Psoas muscle (tissue), 8 donors: Measurements from ENCODE around the gene PLA2G6. TPM values are rescaled to one million over a fixed set of nuclear protein-coding genes. Genes with fewer than 3 reads are reported as not detected.

ENCODE experiments used
- ATAC-seq, 4 donors: fragments of 200-7000 bp; cut with Tn5 transposase; one replicate each; pipeline ENCODE4 v1.9.1; 2020; ENCODE audit warnings: moderate library complexity in 3 of 4, mild to moderate bottlenecking in 2 of 4
- DNase-seq, 2 donors: peaks; one replicate each; pipeline ENCODE4 v3.0.0-alpha.2; 2020
- H3K27ac ChIP-seq: fragments of 200-600 bp; one replicate; pipeline ENCODE4 v1.8.0; 2022
- H3K27me3 ChIP-seq, 3 donors: fragments of 200-600 bp in 1 of 3; one replicate each; pipeline versions ENCODE4 v1.6.1 to v1.8.0; 2013 to 2022; ENCODE audit warnings: low read length in 2 of 3, mild to moderate bottlenecking in 2 of 3, moderate library complexity in 1 of 3; ENCODE audit not compliant: insufficient read depth in 3 of 3
- H3K36me3 ChIP-seq, 2 donors: fragments of 200-600 bp in 1 of 2; one replicate each; pipeline versions ENCODE4 v1.6.1 to v1.8.0; 2013 to 2022; ENCODE audit warnings: low read depth in 1 of 2, mild to moderate bottlenecking in 1 of 2, moderate library complexity in 1 of 2; ENCODE audit not compliant: insufficient read depth in 1 of 2
- H3K4me1 ChIP-seq: fragments of 200-600 bp; one replicate; pipeline ENCODE4 v1.8.0; 2022
- H3K4me3 ChIP-seq: fragments of 200-600 bp; one replicate; pipeline ENCODE4 v1.8.0; 2022; ENCODE audit warnings: mild to moderate bottlenecking
- H3K9me3 ChIP-seq: fragments of 200-600 bp; one replicate; pipeline ENCODE4 v1.8.0; 2022
- CTCF ChIP-seq: fragments of 200-600 bp; IDR thresholded peaks from one replicate; pipeline ENCODE4 v1.8.0; 2022; ENCODE audit warnings: antibody characterized with exemption
- WGBS, 3 donors: extraction: QIAGEN DNeasy Blood & Tissue Kit; methylation state at CpG; one replicate each; pipeline versions ENCODE4 v1.1.6 to v1.1.7; 2013; 5-methylcytosine and 5-hydroxymethylcytosine counted together
- intact Hi-C, 2 donors: fragments of 100-400 bp; cut with DNase I; formaldehyde crosslinking; loops; one replicate each; pipeline versions ENCODE4 v1.11.0 to v1.14.2; 2022
- polyA plus RNA-seq, 3 donors: library from polyadenylated mRNA; stranded (reverse); fragments of 200-250 nt; gene quantifications; one replicate each; pipeline ENCODE4 v1.2.3, GENCODE V29; 2013
- total RNA-seq, 4 donors: library from RNA; stranded (reverse); fragmentation: NEBNext Ultra II Directional in 2 of 4; extraction: Animal tissue kit (Norgen Biotek cat#: 25700) in 2 of 4; gene quantifications; one replicate each; pipeline versions ENCODE4 v1.2.1 to v1.2.4, GENCODE V29; 2021 to 2023
- donor health status: healthy with polysubstance abuse.
- donor health status: DM: no; HTN: no; CAD: no; lungs with moderate emphysema.
- donor health status: Bipolar disorder and iron deficiency.
- donor health status: healthy.
- donor health status: DM: yes; HTN: yes; CAD: no.
- donor health status: DM: no; HTN: no; CAD: no.
- donor health status: DM: no; HTN: no; CAD: no.
- donor health status: DM: yes; HTN: yes; CAD: no.

Gene PLA2G6
- total and polyA plus RNA-seq, 7 donors, result 4.5 to 17.4 (median 8.5) TPM

- Histone ChIP-seq H3K9me3 (no peaks in the 10 kb centered on the region), H3K27ac (no peak overlapping the region), H3K4me1 (no peaks in the 10 kb centered on the region), H3K4me3 (no peak overlapping the region), H3K36me3 (no peaks in the 10 kb centered on the region), H3K27me3 (no peaks in the 10 kb centered on the region)
- ATAC-seq, result no peak
- no peak for DNase-seq
- no peak for TF ChIP-seq CTCF
- 66 to 76% (median 74%) methylated on average over 9 of the region's 9 CpGs for WGBS, 3 donors
- intact Hi-C loops, result no loop called here
These were observed 83.0 kb downstream of the PLA2G6 start for GRCh38 chr22:38098410-38099249.

- peak in 1 of 4 donors; percentile 39 for ATAC-seq
- no peaks in the 10 kb centered on the region for H3K4me1 ChIP-seq
- DNase-seq, result no peak
- TF ChIP-seq CTCF, result no peak
- H3K27me3 ChIP-seq, result no peaks in the 10 kb centered on the region
- intact Hi-C loops, result no loop called here
- H3K27ac ChIP-seq, result no peak overlapping the region
- H3K4me3 ChIP-seq, result no peak overlapping the region
- H3K9me3 ChIP-seq, result no peaks in the 10 kb centered on the region
- no peaks in the 10 kb centered on the region for H3K36me3 ChIP-seq
- 49 to 51% (median 49%) methylated on average over 28 to 32 of the region's 32 CpGs for WGBS, 3 donors
These were observed 83.8 kb downstream of the PLA2G6 start for GRCh38 chr22:38097557-38098409.

- no peak for DNase-seq
- no peak for ATAC-seq
These were observed 84.6 kb downstream of the PLA2G6 start for GRCh38 chr22:38097058-38097457.

GRCh38 chr22:38089474-38089851 is 92.2 kb downstream of the PLA2G6 start:
- Histone ChIP-seq H3K4me1 (peaks cover 4% of the 10 kb centered on the region), H3K9me3 (no peaks in the 10 kb centered on the region), H3K36me3 (no peaks in the 10 kb centered on the region), H3K4me3 (peak overlapping the region; percentile 49), H3K27me3 (peaks cover 0 to 11% (median 2%) of the 10 kb centered on the region in 3 donors), H3K27ac (no peak overlapping the region)
- TF ChIP-seq CTCF, result no peak
- ATAC-seq, result peak in 1 of 4 donors; percentile 9
- 26 to 43% (median 43%) methylated on average over 15 to 33 of the region's 34 CpGs for WGBS, 3 donors
- intact Hi-C loops, result no loop called here
- DNase-seq, result peak in 1 of 2 donors; percentile 12

More at GRCh38 chr22:38097058-38097457, 84.6 kb downstream of the PLA2G6 start:
- no peaks in the 10 kb centered on the region for H3K4me1 ChIP-seq
- no peak for TF ChIP-seq CTCF
- WGBS, 3 donors, result 79 to 85% (median 82%) methylated on average over 15 of the region's 15 CpGs
- no peak overlapping the region for H3K4me3 ChIP-seq
- no peaks in the 10 kb centered on the region for H3K9me3 ChIP-seq
- H3K36me3 ChIP-seq, result no peaks in the 10 kb centered on the region
- no peaks in the 10 kb centered on the region for H3K27me3 ChIP-seq
- intact Hi-C loops, result no loop called here
- H3K27ac ChIP-seq, result no peak overlapping the region
